ENCODE measurements around the gene MICAL3.

- TF ChIP-seq SREBF2 (IDR thresholded peaks at IDR 0.05) (no peak), CTCF (IDR thresholded peaks at IDR 0.05) (no peak)
Observed at GRCh38 chr22:17990147-17990546, 34.2 kb downstream of the MICAL3 start.
